Stromal cell of bone marrow (primary cell): ENCODE results near the gene GRK4.
A peak's percentile ranks its signal among the peaks of the same experiment; 100 is the strongest.
"Not testable (repeated sequence)": the region's sequence is repeated elsewhere in the genome, so short reads cannot be mapped to it uniquely, and the experiment has no call there.

Experiments used
- DNase-seq: peaks from one replicate; pipeline ENCODE4 v3.0.0-alpha.2; 2012; ENCODE audit warnings: low read depth

GRK4 gene

GRCh38 chr4:2961811-2962441 lies 1.4 kb upstream of the GRK4 start:
- DNase-seq = no peak

- no peak for DNase-seq
These were observed 677 bp upstream of the GRK4 start for GRCh38 chr4:2962614-2963174.

DNA sequence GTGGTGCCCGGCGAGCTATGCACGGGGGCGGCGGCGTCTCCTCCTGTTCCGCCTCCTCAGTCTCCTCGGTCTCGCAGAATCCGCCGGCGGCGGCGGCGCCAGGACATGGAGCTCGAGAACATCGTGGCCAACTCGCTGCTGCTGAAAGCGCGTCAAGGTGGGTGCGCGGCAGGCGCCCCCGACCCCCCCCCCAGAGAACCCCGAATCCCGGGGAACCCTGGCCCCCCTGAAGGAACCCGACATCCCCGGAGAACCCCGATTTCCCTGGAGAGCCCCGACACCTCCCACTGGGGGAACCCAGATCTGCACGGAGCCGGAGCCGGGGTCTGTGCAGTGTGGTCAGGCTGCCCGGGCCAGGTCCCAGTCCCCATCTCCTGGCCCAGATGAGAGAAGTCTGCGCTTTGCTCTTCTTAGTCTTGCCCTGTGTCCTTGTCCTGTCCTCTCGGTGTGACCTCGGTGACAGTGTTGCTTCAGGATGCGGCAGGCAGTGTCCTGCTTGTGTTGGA lies 648 bp downstream of the GRK4 start:
- DNase-seq = peak; percentile 16

DNA sequence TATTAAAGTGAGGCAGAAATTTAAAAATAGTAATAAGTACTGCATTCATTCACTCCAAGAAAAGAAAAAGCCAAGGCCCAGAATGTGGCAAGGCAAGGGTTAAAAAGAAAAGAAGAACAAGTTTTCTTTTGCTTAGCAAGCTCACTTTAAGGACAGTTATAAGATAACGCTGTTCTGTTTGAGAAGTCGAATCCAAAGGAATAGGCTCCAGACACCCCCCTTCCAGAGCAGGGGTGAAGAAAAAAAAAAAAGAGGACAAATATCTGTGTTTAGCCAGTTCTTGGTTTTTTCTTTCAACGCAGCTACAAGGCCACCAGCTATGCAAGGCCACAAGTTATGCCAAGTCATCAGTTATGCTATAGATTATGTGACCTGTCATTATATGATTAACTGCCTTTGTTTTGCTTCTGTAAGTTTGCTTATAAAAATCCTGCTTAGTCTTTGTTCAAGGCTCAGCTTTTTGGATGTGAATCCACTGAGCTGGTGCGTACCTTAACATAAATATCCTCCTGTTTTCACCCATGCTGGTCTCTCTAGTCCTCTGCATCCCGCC lies 1.4 kb downstream of the GRK4 start:
- DNase-seq = no peak

- no peak for DNase-seq
These were observed 1.9 kb downstream of the GRK4 start for GRCh38 chr4:2965262-2965661.

DNA sequence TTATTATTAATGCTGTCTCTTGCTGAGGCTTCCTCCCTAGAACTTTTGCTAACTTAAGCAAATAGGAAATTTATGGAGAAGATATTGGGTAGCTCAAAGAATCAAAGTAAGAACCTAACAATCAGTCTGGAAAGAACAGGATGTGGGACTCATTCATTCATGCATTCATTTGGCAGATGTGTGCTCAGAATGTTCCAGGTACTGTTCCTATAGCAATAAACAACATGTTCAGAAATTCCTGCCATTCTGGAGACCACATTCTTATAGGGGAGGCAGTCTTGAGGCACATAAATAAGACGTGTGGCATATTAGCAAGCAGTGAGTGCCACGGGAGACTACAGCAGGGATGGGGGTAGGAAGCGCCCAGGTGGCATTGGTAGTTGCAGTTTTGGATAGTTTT lies 5.0 kb downstream of the GRK4 start:
- DNase-seq = no peak

GRCh38 chr4:2971275-2971674 lies 7.9 kb downstream of the GRK4 start:
- no peak for DNase-seq

DNA sequence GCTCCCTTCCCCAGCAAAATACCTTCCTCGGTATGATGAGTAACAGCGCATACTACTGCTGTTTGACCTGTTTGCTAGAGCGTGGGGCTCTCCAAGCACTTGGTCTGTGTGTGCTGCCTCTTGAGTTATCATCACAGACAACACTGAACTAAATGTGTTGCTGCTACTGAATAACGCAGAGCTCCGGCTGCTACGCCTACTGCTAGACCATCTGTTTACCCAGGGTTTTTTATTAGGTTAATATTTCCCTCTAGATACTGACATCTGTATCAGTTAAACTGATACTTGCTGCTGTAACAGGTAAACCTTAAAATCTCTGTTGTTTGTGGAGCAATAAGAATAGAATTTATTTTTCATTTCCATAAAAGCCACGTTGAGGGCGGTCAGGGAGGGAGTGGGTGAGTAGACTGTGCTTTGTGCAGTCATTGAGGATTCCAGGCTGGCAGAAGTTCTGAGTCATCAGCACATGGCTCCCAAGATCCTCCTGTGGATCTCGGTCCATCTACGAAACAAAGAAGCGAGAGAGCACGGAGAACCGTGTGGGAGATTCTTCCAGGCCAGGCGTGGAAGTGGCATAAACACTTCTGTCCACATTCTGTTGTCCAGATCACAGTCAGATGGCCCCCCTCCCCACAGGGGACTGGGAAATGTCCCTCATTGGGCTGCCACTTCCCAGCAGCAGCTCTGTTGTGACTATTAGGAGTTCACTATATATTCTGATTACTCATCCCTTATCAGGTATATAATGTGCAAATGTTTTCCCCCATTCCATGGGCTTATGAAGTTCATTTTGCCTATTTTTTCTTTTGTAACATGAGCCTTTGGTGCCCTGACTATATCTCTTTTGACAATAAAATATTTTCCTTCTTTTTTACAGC lies 14.1 kb downstream of the GRK4 start:
- no peak for DNase-seq

DNA sequence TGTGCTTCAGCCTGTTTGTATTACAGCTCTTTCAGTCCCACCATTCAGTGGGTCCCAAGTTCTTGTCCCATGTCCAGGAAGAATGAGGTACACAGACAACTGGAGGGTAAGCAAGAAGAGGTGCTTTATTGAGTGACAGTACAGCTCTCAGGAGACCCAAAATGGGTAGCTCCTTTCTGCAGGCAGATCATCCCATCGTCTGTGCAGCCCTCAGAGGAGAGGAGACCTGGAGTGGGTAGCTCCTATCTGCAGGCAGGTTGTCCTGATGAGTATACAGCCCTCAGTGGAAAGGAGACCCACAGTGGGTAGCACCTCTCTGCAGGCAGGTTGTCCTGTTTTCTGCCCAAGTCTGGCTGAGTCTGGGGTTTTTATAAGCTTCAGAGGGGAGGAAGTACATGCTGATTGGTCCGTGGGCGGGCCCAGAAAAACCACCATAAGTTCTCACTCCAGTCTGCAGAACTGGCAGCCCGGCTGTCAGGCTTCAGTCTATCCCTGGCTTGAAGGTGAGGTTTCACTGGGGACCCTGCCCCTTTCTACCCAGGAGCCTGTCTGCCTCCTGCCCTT lies 18.0 kb downstream of the GRK4 start:
- DNase-seq = no peak

- no peak for DNase-seq
These were observed 18.6 kb downstream of the GRK4 start for GRCh38 chr4:2982012-2982411.

GRCh38 chr4:2983715-2984114 lies 20.3 kb downstream of the GRK4 start:
- not testable (repeated sequence) for DNase-seq

- no peak for DNase-seq
These were observed 27.9 kb downstream of the GRK4 start for GRCh38 chr4:2991243-2991642.

GRCh38 chr4:2994917-2995316 lies 31.5 kb downstream of the GRK4 start:
- DNase-seq = no peak

DNA sequence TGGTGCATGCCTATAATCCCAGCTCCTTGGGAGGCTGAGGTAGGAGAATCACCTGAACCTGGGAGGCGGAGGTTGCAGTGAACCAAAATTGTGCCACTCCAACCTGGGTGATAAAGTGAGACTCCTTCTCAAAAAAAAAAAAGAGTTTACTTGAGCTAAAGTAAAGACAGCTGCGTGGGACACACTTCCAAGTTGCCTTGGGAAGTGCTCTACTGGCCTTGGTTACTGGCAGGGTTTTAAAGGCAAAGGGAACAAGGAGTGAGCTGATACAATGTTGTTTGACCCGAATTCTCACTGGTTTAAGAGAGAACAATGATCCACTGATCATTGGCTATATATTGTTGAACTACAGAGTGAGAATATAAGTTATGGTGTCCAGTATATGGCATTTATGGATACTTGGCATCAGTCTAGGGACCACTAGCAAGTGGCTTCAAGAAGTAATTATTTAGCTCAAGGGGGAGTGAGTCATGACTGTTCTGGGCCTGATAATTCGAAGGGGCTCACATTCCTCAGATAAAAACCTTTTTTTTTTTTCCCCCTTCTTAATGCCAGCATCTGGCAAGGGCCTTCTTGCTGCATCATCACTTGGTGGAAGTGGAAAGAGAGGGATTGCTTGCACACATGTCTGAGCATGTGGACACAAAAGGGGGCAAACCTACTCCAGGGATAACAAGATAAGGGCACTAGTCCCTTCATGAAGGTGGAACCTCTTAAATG lies 32.3 kb downstream of the GRK4 start:
- DNase-seq = no peak

DNA sequence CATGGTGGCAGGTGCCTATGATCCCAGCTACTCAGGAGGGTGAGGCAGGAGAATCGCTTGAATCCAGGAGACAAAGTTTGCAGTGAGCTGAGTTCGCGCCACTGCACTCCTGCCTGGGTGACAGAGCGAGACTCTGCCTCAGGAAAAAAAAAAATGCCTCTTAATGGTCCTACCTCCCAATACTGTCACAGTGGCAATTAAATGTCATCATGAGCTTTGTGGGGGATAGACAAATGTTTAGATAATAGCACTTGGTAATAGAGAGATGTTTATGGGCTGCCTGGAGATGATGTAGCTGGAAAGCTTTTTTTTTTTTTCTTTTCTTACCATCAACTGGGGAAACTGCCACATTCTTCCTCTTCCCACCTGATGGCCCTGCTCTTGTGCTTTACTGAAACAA lies 33.0 kb downstream of the GRK4 start:
- no peak for DNase-seq

DNA sequence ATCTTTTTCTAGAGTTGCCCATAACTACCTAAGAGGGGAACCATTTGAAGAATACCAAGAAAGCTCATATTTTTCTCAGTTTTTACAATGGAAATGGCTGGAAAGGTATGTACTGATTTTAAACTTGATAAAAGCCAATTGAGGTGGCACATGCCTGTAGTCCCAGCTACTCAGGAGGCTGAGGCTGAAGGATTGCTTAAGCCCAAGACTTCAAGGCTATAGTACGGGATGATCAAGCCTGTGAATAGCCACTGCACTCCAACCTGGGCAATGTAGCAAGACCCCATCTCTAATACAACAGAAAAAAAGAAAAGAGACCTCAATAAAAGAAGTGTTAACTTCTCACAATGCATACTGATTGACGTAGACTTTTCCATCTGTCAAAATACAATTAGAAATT lies 44.4 kb downstream of the GRK4 start:
- no peak for DNase-seq

GRCh38 chr4:3009422-3009821 lies 46.1 kb downstream of the GRK4 start:
- DNase-seq = no peak

DNA sequence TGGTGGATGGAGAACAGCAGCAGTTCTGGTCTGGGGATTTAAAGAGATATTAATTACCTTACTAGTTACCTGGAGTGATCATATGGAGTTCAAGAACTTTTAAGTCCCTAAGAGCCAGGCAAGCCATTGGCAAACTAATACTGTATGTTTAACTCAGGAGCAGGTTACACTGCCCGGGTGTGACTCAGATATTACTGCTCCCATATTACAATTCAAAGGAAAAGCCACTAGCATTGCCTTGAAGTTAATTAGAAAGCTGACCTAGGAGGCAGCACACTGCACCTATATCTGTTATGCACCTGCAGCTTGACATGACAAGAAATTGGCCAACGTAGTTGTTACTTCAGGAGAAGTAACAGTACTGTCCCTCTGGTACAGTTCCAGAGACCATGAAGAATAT lies 47.2 kb downstream of the GRK4 start:
- DNase-seq = no peak

GRCh38 chr4:3010998-3011397 lies 47.6 kb downstream of the GRK4 start:
- peak; percentile 49 for DNase-seq

GRCh38 chr4:3011456-3012220 lies 48.3 kb downstream of the GRK4 start:
- DNase-seq = no peak

DNA sequence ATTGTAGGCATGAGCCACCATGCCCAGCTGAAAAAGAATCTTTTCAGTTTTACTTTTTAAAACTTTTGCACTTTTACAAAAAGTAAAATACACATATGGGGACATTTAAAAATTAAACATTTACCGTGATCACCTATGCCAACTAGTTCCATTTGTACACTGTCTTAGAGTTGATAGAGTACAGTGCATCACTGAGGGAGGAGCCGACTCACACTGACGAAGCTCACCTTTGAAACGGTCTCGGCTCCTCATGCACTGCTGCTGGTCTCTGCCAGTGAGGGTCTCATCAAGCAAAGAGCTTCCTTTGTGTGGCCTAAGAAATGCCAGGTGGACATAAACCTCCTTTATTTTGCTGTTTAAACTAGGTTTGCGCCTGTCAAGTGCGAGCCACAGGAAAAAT lies 50.0 kb downstream of the GRK4 start:
- no peak for DNase-seq
